Measurements from ENCODE around the gene IRF8. TPM values are rescaled to one million over a fixed set of nuclear protein-coding genes. Genes with fewer than 3 reads are reported as not detected.

The IRF8 gene
- total and polyA plus RNA-seq, 2 donors (not counting 1 experiment from before 2014, with no cell fraction given) = 0.14 TPM; not detected in 1

DNA sequence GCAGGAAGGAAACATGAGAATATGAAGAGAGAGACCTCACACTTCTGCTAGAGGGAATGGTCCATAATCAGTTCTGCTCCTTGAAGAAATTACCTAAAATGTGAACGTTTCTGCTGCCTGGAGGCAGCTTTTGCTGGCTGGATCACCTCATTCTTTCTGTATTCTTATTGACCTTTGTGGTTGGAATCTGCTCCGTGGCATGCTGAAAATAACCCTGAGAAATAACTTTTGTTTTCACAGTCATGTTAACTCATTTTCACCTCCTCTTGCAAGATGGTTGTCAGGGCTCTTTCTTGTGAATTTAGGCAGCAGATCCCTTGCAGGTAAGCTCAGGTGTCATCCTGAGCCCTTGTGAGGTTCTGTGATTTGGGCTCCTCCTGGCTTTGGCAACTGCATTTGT, 70.2 kb downstream of the IRF8 start:
- H3K9me3 ChIP-seq (ENCODE audit: control insufficient read depth, insufficient read depth, low read depth, low read length) = no peaks in the 10 kb centered on the region
- H3K4me3 ChIP-seq (replicated peaks in 1 of 4; ENCODE audit: control extremely low read depth in 1 of 4, insufficient read depth in 1 of 4, low read depth in 3 of 4, low read length in 4 of 4) = no peak overlapping the region
- no peaks in the 10 kb centered on the region for H3K36me3 ChIP-seq (ENCODE audit: control insufficient read depth, insufficient read depth, low read length)
- H3K9ac ChIP-seq (ENCODE audit: insufficient read depth, low read length) = no peak overlapping the region
- no peaks in the 10 kb centered on the region for H3K4me1 ChIP-seq (ENCODE audit: control insufficient read depth, extremely low read depth, insufficient read depth, low read length)
- no peak overlapping the region for H3K4me2 ChIP-seq (ENCODE audit: extremely low read depth, insufficient read depth, low read length)
- DNase-seq (ENCODE audit: low read depth in 2 of 2) = peak in 1 of 2 donors; percentile 80
- H2AFZ ChIP-seq (ENCODE audit: low read length) = no peak overlapping the region
- H4K20me1 ChIP-seq (ENCODE audit: control insufficient read depth, extremely low read depth, insufficient read depth, low read length) = no peaks in the 10 kb centered on the region
- no peak overlapping the region for H3K27ac ChIP-seq (ENCODE audit: insufficient read depth, low read length)
- TF ChIP-seq CTCF (conservative IDR thresholded peaks at IDR 0.05 in 1 of 2, IDR thresholded peaks at IDR 0.05 in 1 of 2; ENCODE audit: low read depth in 1 of 2, low read length in 2 of 2) (no peak), EZH2 (IDR thresholded peaks at IDR 0.05; ENCODE audit: low read length, missing control alignments) (no peak)
- no peaks in the 10 kb centered on the region for H3K79me2 ChIP-seq (ENCODE audit: control insufficient read depth, insufficient read depth, low read length)
- H3K27me3 ChIP-seq (ENCODE audit: control insufficient read depth, insufficient read depth, low read length) = no peaks in the 10 kb centered on the region

- H4K20me1 ChIP-seq (ENCODE audit: control insufficient read depth, extremely low read depth, insufficient read depth, low read length) = no peaks in the 10 kb centered on the region
- no peak overlapping the region for H3K4me2 ChIP-seq (ENCODE audit: extremely low read depth, insufficient read depth, low read length)
- no peak overlapping the region for H3K4me3 ChIP-seq (replicated peaks in 1 of 4; ENCODE audit: control extremely low read depth in 1 of 4, insufficient read depth in 1 of 4, low read depth in 3 of 4, low read length in 4 of 4)
- no peaks in the 10 kb centered on the region for H3K9me3 ChIP-seq (ENCODE audit: control insufficient read depth, insufficient read depth, low read depth, low read length)
- H3K36me3 ChIP-seq (ENCODE audit: control insufficient read depth, insufficient read depth, low read length) = no peaks in the 10 kb centered on the region
- TF ChIP-seq CTCF (conservative IDR thresholded peaks at IDR 0.05 in 1 of 2, IDR thresholded peaks at IDR 0.05 in 1 of 2; ENCODE audit: low read depth in 1 of 2, low read length in 2 of 2) (no peak), EZH2 (IDR thresholded peaks at IDR 0.05; ENCODE audit: low read length, missing control alignments) (no peak)
- H3K27me3 ChIP-seq (ENCODE audit: control insufficient read depth, insufficient read depth, low read length) = no peaks in the 10 kb centered on the region
- no peak overlapping the region for H2AFZ ChIP-seq (ENCODE audit: low read length)
- no peak overlapping the region for H3K9ac ChIP-seq (ENCODE audit: insufficient read depth, low read length)
- H3K79me2 ChIP-seq (ENCODE audit: control insufficient read depth, insufficient read depth, low read length) = no peaks in the 10 kb centered on the region
- H3K27ac ChIP-seq (ENCODE audit: insufficient read depth, low read length) = no peak overlapping the region
- H3K4me1 ChIP-seq (ENCODE audit: control insufficient read depth, extremely low read depth, insufficient read depth, low read length) = no peaks in the 10 kb centered on the region
- DNase-seq (ENCODE audit: low read depth in 2 of 2) = peak in 1 of 2 donors; percentile 79
Observed at GRCh38 chr16:85969591-85969990, 70.6 kb downstream of the IRF8 start.

- no peak for TF ChIP-seq CTCF (conservative IDR thresholded peaks at IDR 0.05 in 1 of 2, IDR thresholded peaks at IDR 0.05 in 1 of 2; ENCODE audit: low read depth in 1 of 2, low read length in 2 of 2)
Observed at GRCh38 chr16:85970016-85970733, 71.2 kb downstream of the IRF8 start.

More at GRCh38 chr16:85970016-85970733, 71.2 kb downstream of the IRF8 start:
- Histone ChIP-seq H3K27ac (ENCODE audit: insufficient read depth, low read length) (no peak overlapping the region), H3K4me2 (ENCODE audit: extremely low read depth, insufficient read depth, low read length) (no peak overlapping the region), H3K4me1 (ENCODE audit: control insufficient read depth, extremely low read depth, insufficient read depth, low read length) (no peaks in the 10 kb centered on the region), H3K79me2 (ENCODE audit: control insufficient read depth, insufficient read depth, low read length) (no peaks in the 10 kb centered on the region), H3K9ac (ENCODE audit: insufficient read depth, low read length) (no peak overlapping the region), H3K27me3 (ENCODE audit: control insufficient read depth, insufficient read depth, low read length) (no peaks in the 10 kb centered on the region), H3K4me3 (replicated peaks in 1 of 4; ENCODE audit: control extremely low read depth in 1 of 4, insufficient read depth in 1 of 4, low read depth in 3 of 4, low read length in 4 of 4) (no peak overlapping the region), H4K20me1 (ENCODE audit: control insufficient read depth, extremely low read depth, insufficient read depth, low read length) (no peaks in the 10 kb centered on the region), H3K36me3 (ENCODE audit: control insufficient read depth, insufficient read depth, low read length) (no peaks in the 10 kb centered on the region), H3K9me3 (ENCODE audit: control insufficient read depth, insufficient read depth, low read depth, low read length) (no peaks in the 10 kb centered on the region), H2AFZ (ENCODE audit: low read length) (no peak overlapping the region)
- DNase-seq (ENCODE audit: low read depth in 2 of 2) = no peak
